Measurements from ENCODE around the gene NPR2. TPM values are rescaled to one million over a fixed set of nuclear protein-coding genes. Genes with fewer than 3 reads are reported as not detected.

Gene NPR2
- total RNA-seq, 2 experiments from 2014 or later = 10.8 to 11.1 TPM

Other genes starting within 250 kb of the NPR2 start
- gene TESK1, start 186.3 kb upstream of the NPR2 start, total RNA-seq = 10 to 100 TPM; 41.6 to 47.1 TPM
- 10 to 100 TPM; 11.6 to 15.0 TPM for gene CD72, start 173.2 kb upstream of the NPR2 start, total RNA-seq
- gene SIT1, start 140.7 kb upstream of the NPR2 start, total RNA-seq = 100 to 1,000 TPM; 213 to 220 TPM
- over 10,000 TPM in 1 of 2 experiments, 1,000 to 10,000 TPM in 1; 7,126 to 12,592 TPM for gene RMRP, start 133.6 kb upstream of the NPR2 start, total RNA-seq
- 10 to 100 TPM; 34.8 to 36.8 TPM for gene CCDC107, start 133.3 kb upstream of the NPR2 start, total RNA-seq
- 10 to 100 TPM; 17.2 to 17.3 TPM for gene ARHGEF39, start 126.4 kb upstream of the NPR2 start, total RNA-seq
- gene CA9, start 117.7 kb upstream of the NPR2 start, total RNA-seq = 1 to 10 TPM in 1 of 2 experiments, under 1 TPM in 1; 0.50 to 1.3 TPM
- gene TPM2, start 101.7 kb upstream of the NPR2 start, total RNA-seq = 10 to 100 TPM; 12.0 to 12.8 TPM
- gene TLN1, start 59.4 kb upstream of the NPR2 start, total RNA-seq = 100 to 1,000 TPM; 448 to 450 TPM
- gene CREB3, start 58.9 kb upstream of the NPR2 start, total RNA-seq = 10 to 100 TPM; 21.6 to 21.7 TPM
- 10 to 100 TPM; 52.6 to 56.4 TPM for gene GBA2, start 42.4 kb upstream of the NPR2 start, total RNA-seq
- gene RGP1, start 42.3 kb upstream of the NPR2 start, total RNA-seq = 10 to 100 TPM; 22.1 to 22.9 TPM
- under 1 TPM; 0.61 to 0.89 TPM for gene MSMP, start 37.3 kb upstream of the NPR2 start, total RNA-seq
- 1 to 10 TPM; 1.3 to 1.5 TPM for gene SPAG8, start 20.7 kb downstream of the NPR2 start, total RNA-seq
- 10 to 100 TPM; 74.7 to 76.8 TPM for gene HINT2, start 23.5 kb downstream of the NPR2 start, total RNA-seq
- gene FAM221B, start 37.1 kb downstream of the NPR2 start, total RNA-seq = not detected
- gene TMEM8B, start 37.6 kb downstream of the NPR2 start, total RNA-seq = 1 to 10 TPM; 1.6 to 2.3 TPM
- gene OR13J1, start 78.8 kb downstream of the NPR2 start, total RNA-seq = not detected
- not detected for gene HRCT1, start 114.6 kb downstream of the NPR2 start, total RNA-seq
- not detected for gene SPAAR, start 117.9 kb downstream of the NPR2 start, total RNA-seq
- gene OR2S2, start 166.6 kb downstream of the NPR2 start, total RNA-seq = not detected
- gene RECK, start 245.3 kb downstream of the NPR2 start, total RNA-seq = 1 to 10 TPM; 5.7 to 7.3 TPM